HTERT RPE-1 (cell line): Measurements from ENCODE around the gene SLC12A6.
"Not testable (repeated sequence)": the region's sequence is repeated elsewhere in the genome, so short reads cannot be mapped to it uniquely, and the experiment has no call there.

Experiments
- in situ Hi-C: fragments of 300-500 bp; cut with MboI; formaldehyde crosslinking; loops from 4 replicates; pipeline ENCODE4 v1.14.3; 2020; ENCODE audit warnings: low sequenced_read_pairs

The SLC12A6 gene

GRCh38 chr15:34337557-34338306 lies at the start of gene SLC12A6:
Gene SLC12A6, minus strand, starts transcription at chr15:34337781. Its CDS starts 1,101 bp downstream, at chr15:34336680.
- in situ Hi-C loops = no loop called here

DNA sequence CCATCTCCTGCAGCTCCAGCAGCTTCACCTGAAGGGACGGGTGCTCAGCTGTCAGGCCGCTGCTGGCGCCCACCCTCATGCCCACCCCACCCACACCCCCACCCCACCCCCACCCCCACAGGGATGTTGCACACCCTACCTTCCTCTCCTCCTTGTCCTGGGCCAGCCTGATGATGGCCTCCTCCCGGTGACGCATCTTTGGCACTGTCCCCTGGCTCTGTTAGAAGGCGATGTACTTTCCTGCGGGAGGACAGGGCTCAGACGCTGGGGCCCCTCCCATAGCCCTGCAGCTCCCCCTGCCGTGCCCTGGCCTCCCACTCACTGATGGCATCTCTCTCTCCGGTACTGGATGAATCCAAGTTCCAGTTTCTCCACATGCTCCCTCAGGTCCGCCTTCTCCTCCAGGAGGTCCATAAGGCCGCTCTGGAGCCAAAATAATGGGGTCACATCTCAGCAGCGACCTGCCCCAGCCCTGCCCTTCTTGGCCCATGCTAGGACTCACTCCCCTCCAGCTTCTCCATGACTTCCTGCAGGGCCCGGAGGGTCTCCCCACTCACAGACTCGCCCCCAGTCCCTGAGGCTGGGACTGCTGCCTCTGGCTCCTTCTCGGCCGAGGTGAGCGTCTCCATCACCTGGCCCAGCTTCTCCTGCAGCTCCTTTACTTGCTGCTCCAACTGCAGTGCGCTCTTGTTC lies 44.4 kb upstream of the SLC12A6 start:
- in situ Hi-C loops = not testable (repeated sequence)

- in situ Hi-C loops = not testable (repeated sequence)
Observed at GRCh38 chr15:34380491-34380890, 42.9 kb upstream of the SLC12A6 start.

DNA sequence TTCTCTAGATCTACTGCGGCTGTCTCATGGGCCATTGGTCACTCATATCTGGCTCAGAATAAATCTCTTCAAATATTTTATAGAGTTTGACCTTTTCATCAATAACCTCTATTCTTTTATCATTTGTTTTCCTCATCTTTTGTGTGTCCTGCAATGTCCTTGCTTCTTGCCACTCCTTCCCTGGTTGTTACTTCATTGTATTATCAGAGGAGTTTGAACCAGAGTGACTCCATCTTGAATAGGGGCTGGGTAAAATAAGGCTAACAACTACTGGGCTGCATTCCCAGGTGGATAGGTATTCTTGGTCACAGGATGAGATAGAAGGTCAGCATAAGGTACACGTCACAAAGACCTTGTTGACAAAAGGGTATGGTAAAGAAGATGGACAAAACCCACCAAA lies 39.3 kb upstream of the SLC12A6 start:
- in situ Hi-C loops = no loop called here

GRCh38 chr15:34375541-34375940 lies 38.0 kb upstream of the SLC12A6 start:
- in situ Hi-C loops = not testable (repeated sequence)

- in situ Hi-C loops = no loop called here
Observed at GRCh38 chr15:34374816-34375215, 37.2 kb upstream of the SLC12A6 start.

GRCh38 chr15:34373951-34374350 lies 36.4 kb upstream of the SLC12A6 start:
- in situ Hi-C loops = no loop called here

GRCh38 chr15:34370643-34371042 lies 33.1 kb upstream of the SLC12A6 start:
- in situ Hi-C loops = no loop called here

DNA sequence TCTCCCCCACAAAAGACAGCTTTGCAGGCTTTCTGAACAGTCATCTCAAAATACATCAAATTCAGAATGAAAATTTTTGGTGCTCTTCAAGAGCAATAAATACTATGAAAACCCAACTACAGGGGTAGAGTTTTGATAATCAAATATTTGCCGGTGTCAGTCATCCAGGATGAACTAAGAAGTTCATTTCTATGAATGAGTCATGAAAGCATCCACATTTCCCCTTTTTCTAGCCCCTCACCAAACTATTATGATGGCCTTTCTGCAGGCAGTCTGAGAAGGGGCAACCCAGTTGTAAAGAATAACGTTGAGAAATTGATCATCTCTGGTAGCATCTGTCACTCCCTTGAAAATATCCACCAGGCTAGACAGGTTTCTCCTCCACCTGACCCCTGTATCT lies 32.5 kb upstream of the SLC12A6 start:
- in situ Hi-C loops = no loop called here

DNA sequence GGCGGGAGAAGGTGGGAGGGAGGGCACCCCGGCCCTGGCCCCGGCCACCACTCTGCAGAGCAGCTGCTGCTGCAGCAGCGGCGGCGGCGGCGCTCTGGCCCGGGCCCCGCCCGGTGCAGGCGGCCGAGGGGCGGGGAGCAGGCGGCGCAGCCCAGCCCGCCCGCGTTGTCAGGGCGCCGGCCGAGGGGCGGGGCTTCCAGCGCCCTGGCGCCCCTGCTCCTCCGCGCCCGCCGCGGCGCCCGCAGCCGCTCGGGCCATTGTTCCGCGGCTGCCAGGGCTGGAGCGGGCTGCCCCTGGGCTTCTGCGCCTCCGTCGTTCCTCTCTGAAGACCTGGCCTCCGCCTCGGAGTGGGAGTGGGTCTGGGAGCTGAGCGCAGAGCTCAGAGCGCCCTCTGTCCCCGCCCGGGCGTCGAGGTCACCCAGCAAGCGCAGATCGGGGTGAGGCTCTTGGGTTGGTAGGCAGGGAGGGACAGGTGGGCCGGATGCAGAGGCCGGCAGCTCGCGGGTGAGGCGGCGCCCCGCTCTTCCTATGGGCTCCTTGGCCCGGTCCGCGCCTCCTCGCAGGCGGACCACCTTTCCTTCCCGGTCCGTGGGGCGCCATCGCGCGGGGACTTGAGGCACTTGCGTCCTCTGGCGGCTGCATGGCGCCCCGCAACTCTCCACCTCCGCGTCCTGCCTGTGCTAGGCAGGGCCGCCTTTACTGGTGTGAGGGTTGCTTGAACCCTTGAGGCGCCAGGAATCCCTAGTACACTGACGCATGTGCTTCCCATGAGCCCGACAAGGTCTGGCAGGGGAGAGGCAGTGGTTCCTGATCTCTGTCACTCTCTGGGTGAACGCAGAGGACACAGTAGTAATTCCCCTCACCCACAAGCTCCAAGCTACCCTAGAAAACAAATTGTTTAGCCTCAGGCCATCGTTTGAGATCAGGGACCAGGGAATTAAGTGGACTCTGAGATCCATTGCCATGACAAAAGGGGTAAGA lies 29.8 kb upstream of the SLC12A6 start, which contains the start of gene LPCAT4:
LPCAT4 (minus strand) TSS at position 96 of the 981 bp plus-strand sequence. CDS start 96 bp downstream, outside the sequence.
- in situ Hi-C loops = no loop called here

- in situ Hi-C loops = no loop called here
Observed at GRCh38 chr15:34366271-34367065, 28.9 kb upstream of the SLC12A6 start.

DNA sequence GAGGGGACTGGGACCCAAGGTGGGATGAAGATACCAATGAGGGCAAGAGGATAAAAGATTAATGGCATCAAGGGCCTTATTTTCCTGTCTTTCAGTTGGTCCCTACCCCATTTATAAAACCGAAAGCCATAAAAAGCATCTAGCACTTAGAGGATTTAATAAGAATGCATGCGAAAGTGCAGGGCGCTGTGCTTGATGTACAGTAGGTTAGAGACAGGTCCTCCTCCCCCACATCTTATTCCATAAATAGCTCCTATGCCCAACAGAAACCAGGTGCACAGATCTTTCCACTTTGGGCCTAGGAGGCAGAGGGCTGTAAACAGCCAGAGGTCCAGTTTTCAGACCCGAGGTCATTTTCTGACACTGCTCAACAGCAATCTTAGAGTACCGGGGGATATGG lies 28.3 kb upstream of the SLC12A6 start:
- in situ Hi-C loops = no loop called here

- in situ Hi-C loops = no loop called here
Observed at GRCh38 chr15:34365091-34365825, 27.7 kb upstream of the SLC12A6 start.

- in situ Hi-C loops = no loop called here
Observed at GRCh38 chr15:34364041-34364440, 26.5 kb upstream of the SLC12A6 start.

- in situ Hi-C loops = no loop called here
Observed at GRCh38 chr15:34362047-34362773, 24.6 kb upstream of the SLC12A6 start.

DNA sequence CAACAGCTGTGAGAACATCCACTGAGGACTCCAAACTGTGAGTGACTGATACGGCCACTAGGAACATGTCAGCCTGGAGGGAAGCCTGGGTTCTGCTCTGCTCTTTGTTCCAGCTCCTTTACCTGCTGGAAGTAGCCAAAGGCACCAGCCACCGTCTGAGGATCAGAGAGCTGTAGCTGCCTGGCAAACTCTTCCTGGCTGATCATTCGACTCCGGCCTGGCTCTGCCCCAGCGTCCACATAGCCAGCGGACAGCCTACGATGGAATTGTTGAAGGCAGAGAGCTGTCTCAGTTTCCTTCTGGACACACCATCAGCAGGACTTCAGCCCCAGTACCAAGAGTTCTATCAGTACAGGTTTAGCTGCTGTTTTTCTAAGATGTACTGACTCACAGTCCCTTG lies 23.7 kb upstream of the SLC12A6 start:
- in situ Hi-C loops = no loop called here

- in situ Hi-C loops = no loop called here
Observed at GRCh38 chr15:34360298-34360697, 22.7 kb upstream of the SLC12A6 start.

GRCh38 chr15:34359416-34359815 lies 21.8 kb upstream of the SLC12A6 start:
- in situ Hi-C loops = no loop called here

GRCh38 chr15:34358948-34359347 lies 21.4 kb upstream of the SLC12A6 start:
- in situ Hi-C loops = no loop called here
